Measurements from ENCODE around the gene ABCC9.

ABCC9 gene

DNA sequence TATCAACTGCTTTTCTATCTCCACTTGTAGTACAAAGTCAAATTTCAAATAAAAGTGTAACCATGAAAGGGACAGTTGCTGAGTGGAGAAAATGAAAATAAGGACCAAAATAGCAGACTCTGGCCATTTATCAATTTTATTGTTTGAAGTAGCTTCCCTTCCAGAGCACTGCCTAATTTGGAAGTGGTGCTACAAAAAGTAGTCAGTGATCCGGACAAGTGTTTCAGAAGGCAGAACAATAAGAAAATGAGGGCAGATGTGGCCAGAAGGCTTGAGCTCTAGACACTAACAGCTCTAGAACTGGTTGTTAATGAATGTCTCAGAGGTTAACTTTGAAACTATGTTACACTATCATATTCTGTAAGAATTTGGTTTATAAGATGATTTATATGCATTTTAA lies 48.9 kb downstream of the ABCC9 start:
- TF ChIP-seq, protein P1, sequence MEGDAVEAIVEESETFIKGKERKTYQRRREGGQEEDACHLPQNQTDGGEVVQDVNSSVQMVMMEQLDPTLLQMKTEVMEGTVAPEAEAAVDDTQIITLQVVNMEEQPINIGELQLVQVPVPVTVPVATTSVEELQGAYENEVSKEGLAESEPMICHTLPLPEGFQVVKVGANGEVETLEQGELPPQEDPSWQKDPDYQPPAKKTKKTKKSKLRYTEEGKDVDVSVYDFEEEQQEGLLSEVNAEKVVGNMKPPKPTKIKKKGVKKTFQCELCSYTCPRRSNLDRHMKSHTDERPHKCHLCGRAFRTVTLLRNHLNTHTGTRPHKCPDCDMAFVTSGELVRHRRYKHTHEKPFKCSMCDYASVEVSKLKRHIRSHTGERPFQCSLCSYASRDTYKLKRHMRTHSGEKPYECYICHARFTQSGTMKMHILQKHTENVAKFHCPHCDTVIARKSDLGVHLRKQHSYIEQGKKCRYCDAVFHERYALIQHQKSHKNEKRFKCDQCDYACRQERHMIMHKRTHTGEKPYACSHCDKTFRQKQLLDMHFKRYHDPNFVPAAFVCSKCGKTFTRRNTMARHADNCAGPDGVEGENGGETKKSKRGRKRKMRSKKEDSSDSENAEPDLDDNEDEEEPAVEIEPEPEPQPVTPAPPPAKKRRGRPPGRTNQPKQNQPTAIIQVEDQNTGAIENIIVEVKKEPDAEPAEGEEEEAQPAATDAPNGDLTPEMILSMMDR (conservative IDR thresholded peaks at IDR 0.05; ENCODE audit: control insufficient read depth, insufficient read depth, low read depth, low read length), result no peak
- H3K4me3 ChIP-seq (ENCODE audit: control insufficient read depth, low read depth, low read length), result no peak overlapping the region
- DNase-seq (ENCODE audit: low read depth), result no peak

DNA sequence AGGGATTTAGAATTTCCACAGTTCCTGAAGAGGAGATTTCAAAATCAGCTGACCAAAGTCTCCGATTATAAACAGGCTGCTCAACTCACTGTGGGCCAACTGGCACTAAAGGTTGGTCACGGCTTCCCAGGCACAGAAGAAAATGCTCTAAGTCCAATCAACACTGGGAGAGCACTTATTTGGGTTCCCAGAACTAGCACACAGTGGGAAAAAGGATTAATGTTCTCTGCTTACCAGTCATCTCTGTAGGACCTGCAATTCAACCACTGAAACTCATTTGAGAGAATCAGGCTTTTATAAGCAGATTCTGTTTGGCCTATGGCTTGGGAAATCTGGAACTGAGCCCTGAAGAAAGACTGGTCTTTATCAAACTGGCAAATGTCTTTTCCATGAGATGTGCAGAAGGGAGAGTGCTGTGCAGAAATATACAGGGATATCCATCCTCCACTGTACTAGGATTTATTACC lies 49.4 kb downstream of the ABCC9 start:
- peak; percentile 30 for DNase-seq (ENCODE audit: low read depth)
- TF ChIP-seq, protein P1 (conservative IDR thresholded peaks at IDR 0.05; ENCODE audit: control insufficient read depth, insufficient read depth, low read depth, low read length), result no peak
- H3K4me3 ChIP-seq (ENCODE audit: control insufficient read depth, low read depth, low read length), result no peak overlapping the region

DNA sequence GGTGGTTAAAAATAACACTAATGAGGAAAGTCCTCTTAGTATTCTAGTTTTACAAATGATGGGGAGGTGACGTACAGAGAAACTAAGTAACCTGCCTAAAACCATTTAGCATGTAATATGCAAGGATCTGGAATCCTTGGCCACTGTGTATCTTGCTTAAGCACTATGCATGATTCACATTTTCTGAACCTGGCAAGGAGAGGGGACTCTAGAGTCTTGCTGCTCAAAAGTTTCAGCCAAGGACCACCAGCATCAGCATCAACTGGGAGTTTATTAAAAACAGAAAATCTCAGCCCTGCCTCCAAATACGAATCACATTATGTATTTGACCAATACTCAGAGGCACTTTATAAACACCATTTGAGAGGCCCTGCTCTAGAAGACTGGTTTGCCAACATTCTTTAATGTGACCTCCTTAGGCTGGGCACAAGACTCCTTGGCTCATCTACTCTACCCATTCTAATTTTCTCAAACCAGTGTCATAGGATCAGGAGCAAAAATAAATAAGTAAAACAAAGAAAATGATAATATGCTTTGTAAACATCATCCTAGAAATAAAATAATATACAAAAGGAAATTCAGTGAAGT lies 52.9 kb downstream of the ABCC9 start:
- TF ChIP-seq, protein P1 (conservative IDR thresholded peaks at IDR 0.05; ENCODE audit: control insufficient read depth, insufficient read depth, low read depth, low read length), result no peak
- no peak for DNase-seq (ENCODE audit: low read depth)
- no peak overlapping the region for H3K4me3 ChIP-seq (ENCODE audit: control insufficient read depth, low read depth, low read length)

DNA sequence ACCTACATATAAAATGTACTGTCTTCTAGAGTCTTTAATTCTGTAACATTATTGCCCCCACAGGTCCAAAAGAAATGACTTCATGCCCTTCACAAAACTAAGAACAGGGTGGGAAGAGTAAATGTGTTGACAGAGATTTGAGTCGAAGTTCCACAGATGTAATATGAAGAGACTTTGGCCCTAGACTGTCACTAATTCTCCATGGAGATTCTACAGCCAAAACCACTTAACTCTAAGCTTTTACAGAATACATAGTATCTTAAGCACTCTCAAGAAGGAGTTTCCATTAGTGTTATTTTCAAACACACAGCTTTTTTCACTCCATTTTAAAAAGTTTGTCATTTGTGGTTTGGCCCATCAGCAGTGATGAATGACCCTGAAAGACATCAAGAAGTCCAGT lies 56.3 kb downstream of the ABCC9 start:
- H3K4me3 ChIP-seq (ENCODE audit: control insufficient read depth, low read depth, low read length), result no peak overlapping the region
- no peak for DNase-seq (ENCODE audit: low read depth)
- TF ChIP-seq, protein P1 (conservative IDR thresholded peaks at IDR 0.05; ENCODE audit: control insufficient read depth, insufficient read depth, low read depth, low read length), result no peak

DNA sequence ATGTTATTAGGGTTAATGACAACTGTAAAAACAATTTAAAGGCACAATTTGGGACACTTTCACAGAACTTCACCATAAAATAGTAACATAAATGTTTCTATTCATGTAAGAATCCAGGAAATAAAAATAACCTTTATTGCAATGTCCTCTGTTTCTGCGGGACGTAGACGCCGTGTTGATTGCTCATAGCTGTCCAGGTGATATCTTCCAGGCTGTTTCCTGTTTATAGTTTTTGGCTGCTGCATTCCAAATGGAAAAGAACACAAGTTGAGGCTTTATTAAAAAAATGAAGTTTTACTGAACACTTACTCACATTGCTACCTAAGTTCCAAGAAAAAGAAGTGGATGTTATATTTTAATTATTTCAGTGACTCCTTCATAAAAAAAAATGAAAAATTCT lies 58.6 kb downstream of the ABCC9 start:
- no peak overlapping the region for H3K4me3 ChIP-seq (ENCODE audit: control insufficient read depth, low read depth, low read length)
- TF ChIP-seq, protein P1 (conservative IDR thresholded peaks at IDR 0.05; ENCODE audit: control insufficient read depth, insufficient read depth, low read depth, low read length), result no peak
- no peak for DNase-seq (ENCODE audit: low read depth)

DNA sequence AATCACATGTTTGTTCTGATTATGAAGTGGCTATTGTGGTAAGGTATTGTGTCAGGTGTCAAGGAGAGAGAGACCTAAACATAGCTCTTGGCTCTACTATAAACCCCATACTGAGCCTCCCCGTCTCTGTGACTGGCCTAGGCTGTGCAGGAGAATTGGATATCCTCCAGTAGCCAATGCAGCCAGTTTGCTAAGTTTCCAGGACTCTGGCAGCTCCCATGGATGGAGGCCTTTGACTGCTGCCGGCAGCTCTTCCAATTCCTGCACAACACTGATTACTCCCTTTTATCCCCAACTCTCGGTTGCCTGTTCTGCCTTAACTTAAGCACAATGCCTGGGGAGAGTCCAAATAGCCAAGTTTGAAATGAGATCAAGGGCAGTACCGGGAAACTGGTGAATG lies 59.3 kb downstream of the ABCC9 start:
- TF ChIP-seq, protein P1 (conservative IDR thresholded peaks at IDR 0.05; ENCODE audit: control insufficient read depth, insufficient read depth, low read depth, low read length), result no peak
- H3K4me3 ChIP-seq (ENCODE audit: control insufficient read depth, low read depth, low read length), result no peak overlapping the region
- no peak for DNase-seq (ENCODE audit: low read depth)

DNA sequence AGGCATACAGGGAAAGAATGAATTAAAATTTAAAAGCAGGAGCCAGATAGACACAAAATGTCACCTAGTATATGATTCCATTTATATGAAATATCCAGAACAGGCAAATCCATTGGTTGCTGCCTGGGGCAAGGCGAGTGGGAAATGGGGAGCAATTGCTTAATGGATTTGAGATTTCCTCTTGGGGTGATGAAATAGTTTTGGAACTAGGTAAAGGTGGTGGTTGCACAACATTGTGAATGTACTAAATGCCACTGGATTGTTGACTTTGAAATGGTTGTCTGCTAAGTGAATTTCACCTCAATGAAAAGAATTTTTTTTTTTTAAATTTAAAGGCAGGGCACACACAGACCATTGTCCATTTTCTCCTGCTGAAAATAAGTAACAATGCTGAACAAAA lies 61.9 kb downstream of the ABCC9 start:
- DNase-seq (ENCODE audit: low read depth), result no peak
- no peak overlapping the region for H3K4me3 ChIP-seq (ENCODE audit: control insufficient read depth, low read depth, low read length)
- TF ChIP-seq, protein P1 (conservative IDR thresholded peaks at IDR 0.05; ENCODE audit: control insufficient read depth, insufficient read depth, low read depth, low read length), result no peak

Measured in fibroblast of mammary gland (primary cell).